Central memory CD8-positive, alpha-beta T cell (primary cell): Measurements from ENCODE around the gene PLEKHG2.

ENCODE experiments used
- ATAC-seq: fragments of 150-1000 bp; cut with Tn5 transposase; replicated peaks from 2 replicates; pipeline ENCODE4 v1.10.0; 2022; ENCODE audit warnings: mild to moderate bottlenecking, moderate FRiP score, moderate number of reproducible peaks; ENCODE audit not compliant: poor library complexity, severe bottlenecking; ENCODE audit errors: extremely low read depth
- DNase-seq, 2 donors: peaks; one replicate each; pipeline ENCODE4 v3.0.0; 2021; ENCODE audit warnings: low spot score in 2 of 2
- H3K27ac Mint-ChIP-seq: one replicate; pipeline ENCODE4 v1.8.0; 2022; ENCODE audit warnings: low read depth, mild to moderate bottlenecking, moderate library complexity, mixed read lengths
- H3K27me3 Mint-ChIP-seq: one replicate; pipeline ENCODE4 v1.8.0; 2022; ENCODE audit warnings: mixed read lengths
- H3K36me3 Mint-ChIP-seq: one replicate; pipeline ENCODE4 v1.8.0; 2022; ENCODE audit warnings: mild to moderate bottlenecking, moderate library complexity, mixed read lengths; ENCODE audit not compliant: insufficient read depth
- H3K4me1 Mint-ChIP-seq: one replicate; pipeline ENCODE4 v1.8.0; 2022; ENCODE audit warnings: mixed read lengths
- H3K4me3 Mint-ChIP-seq: one replicate; pipeline ENCODE4 v1.8.0; 2022; ENCODE audit warnings: mild to moderate bottlenecking, moderate library complexity, mixed read lengths
- H3K9me3 Mint-ChIP-seq: one replicate; pipeline ENCODE4 v1.8.0; 2022; ENCODE audit warnings: mixed read lengths

The PLEKHG2 gene

DNA sequence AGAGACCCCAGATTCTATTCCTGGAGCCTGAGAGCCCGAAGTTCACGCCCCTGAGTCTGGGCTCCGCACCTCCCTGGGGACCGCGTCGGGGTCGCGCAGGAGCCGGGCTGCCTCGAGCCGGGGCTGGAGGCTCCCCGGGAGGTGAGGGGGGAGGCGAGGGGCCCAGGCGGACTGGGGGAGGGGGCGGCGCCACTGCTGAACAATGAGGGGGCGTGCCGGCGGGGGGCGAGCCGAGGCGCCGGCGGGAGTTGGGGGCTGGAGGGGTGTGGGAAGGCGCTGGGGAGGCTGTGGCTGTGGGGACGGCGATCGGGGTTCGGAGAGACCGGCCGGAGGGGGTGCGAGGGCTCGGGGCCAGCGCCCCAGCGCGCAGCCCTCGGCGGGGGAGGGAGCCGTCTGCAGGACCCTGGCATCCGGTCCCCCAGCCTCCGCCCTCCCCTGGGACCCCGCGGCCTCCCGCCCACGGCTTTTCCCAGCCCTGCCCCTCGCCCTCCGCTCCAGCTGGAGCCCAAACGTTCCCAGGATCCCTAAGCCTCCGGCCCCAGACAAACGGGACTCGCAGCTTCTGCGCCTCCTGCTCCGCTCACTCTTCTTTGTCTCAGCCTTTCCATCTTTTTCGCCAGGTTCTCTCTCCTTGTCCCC is 922 bp downstream of the PLEKHG2 start:
- DNase-seq, result no peak
- H3K4me1 Mint-ChIP-seq, result peaks cover 51% of the 10 kb centered on the region
- peaks cover 60% of the 10 kb centered on the region for H3K36me3 Mint-ChIP-seq

DNA sequence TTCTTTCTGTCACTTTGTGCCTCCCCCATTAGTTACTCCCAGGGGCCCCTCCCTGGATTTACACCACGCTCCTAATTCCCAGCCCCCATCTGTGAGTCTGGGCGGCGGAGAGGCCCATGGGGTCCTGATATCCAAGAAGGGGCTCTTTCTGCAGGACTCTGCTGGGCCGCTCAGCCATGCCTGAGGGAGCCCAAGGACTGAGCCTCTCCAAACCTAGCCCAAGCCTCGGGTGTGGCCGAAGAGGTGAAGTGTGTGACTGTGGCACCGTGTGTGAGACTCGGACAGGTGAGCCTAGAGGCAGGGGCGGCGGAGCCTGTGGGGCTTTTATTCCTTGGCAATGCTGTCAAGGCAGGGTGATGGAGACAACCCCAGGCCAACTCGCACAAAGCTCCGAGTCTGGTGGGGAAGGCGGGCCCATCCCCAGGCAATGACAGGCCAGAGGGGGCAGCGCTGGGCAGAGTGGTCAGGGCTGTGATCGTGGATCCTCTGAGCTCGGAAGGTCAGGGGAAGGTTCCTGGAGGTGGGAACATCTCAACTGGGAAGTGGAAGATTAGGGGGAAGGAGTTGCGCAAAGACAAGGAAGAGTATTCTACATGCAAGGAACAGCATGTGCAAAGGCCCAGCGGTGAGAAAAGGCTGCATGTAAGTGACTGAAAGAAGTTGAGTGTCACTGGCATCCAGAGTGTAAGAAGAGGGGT is 1.6 kb downstream of the PLEKHG2 start:
- Mint-ChIP-seq H3K27ac (peak overlapping the region; percentile 100), H3K27me3 (no peaks in the 10 kb centered on the region), H3K4me1 (peaks cover 44% of the 10 kb centered on the region), H3K9me3 (peaks cover 5% of the 10 kb centered on the region), H3K4me3 (peak overlapping the region; percentile 80), H3K36me3 (peaks cover 54% of the 10 kb centered on the region)
- ATAC-seq (no peak), DNase-seq (no peak)

More for the DNA sequence above, 922 bp downstream of the PLEKHG2 start:
- Mint-ChIP-seq H3K9me3 (peaks cover 5% of the 10 kb centered on the region), H3K4me3 (peak overlapping the region; percentile 80), H3K27me3 (no peaks in the 10 kb centered on the region), H3K27ac (peak overlapping the region; percentile 100)
- ATAC-seq, result no peak

GRCh38 chr19:39415111-39416046 is 2.9 kb downstream of the PLEKHG2 start:
- Mint-ChIP-seq H3K4me3 (peak overlapping the region; percentile 25), H3K9me3 (peaks cover 5% of the 10 kb centered on the region), H3K27ac (peak overlapping the region; percentile 90), H3K36me3 (peaks cover 47% of the 10 kb centered on the region), H3K27me3 (no peaks in the 10 kb centered on the region), H3K4me1 (peaks cover 34% of the 10 kb centered on the region)
- DNase-seq (no peak), ATAC-seq (no peak)

DNA sequence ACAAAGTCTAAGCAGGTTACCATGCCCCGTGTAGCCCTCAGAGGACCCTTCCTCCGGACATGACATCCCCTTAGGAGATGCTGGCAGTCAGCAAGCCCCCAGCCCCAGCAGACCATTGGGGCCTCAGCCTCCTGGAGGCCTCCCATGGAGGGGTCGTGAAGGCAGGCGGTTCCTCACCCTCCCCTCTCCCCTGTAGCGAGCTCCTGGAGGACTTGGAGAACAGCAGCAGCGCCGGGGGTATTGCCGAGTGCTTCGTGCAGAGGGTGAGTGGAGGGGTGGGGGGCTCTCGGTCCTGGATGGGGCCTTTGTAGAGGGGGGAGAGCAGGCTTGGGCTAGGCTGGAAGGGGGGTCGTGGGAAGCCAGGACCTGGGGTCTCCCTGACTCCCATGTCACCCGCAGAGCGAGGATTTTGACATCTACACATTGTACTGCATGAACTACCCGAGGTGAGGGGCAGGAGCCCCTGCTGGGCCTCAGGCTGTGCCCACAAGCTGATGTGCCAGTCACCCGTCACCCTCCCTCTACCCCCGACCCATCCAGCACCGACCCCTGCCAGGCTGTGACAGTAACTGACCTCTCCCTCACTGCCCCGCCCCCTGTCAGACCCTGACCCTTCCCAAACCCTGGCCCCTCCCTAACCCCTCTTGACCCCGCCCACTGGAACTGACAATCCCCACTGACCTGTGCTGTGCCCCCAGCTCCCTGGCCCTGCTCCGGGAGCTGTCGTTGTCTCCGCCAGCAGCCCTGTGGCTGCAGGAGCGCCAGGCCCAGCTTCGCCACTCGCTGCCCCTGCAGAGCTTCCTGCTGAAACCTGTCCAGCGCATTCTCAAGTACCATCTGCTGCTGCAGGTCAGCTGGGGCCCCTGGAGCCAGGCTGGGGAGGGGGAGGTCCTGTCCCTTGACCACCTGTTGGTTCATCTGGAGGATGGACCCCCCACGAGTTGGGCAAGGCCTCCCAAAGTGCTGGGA is 4.0 kb downstream of the PLEKHG2 start:
- no peak for DNase-seq
- ATAC-seq, result no peak
- peaks cover 42% of the 10 kb centered on the region for H3K36me3 Mint-ChIP-seq
- no peak overlapping the region for H3K4me3 Mint-ChIP-seq
- H3K4me1 Mint-ChIP-seq, result peaks cover 23% of the 10 kb centered on the region
- H3K9me3 Mint-ChIP-seq, result peaks cover 5% of the 10 kb centered on the region
- no peak overlapping the region for H3K27ac Mint-ChIP-seq
- no peaks in the 10 kb centered on the region for H3K27me3 Mint-ChIP-seq

DNA sequence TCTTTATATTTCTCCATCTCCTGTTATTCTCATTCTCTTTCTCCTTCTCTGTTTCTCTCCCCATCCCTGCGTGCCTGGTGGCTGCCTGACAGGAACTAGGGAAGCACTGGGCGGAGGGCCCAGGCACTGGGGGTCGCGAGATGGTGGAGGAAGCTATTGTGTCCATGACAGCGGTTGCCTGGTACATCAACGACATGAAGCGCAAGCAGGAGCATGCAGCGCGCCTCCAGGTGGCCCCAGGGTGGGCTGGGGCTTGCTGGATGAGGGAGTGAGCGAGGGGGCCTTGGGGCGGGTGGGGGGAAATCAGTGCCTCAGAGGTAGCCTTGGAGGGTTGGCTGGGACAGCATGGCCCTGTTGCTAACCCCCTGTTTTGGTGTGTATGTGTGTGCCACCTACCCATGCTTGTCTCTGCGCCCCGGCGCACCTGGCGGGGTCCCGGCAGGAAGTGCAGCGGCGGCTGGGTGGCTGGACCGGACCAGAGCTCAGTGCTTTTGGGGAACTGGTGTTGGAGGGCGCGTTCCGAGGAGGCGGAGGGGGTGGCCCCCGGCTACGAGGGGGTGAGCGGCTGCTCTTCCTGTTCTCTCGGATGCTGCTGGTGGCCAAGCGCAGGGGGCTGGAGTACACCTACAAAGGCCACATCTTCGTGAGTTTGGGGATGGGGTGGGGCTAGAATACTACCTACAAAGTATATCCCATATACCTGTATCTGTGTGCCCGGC is 5.2 kb downstream of the PLEKHG2 start:
- Mint-ChIP-seq H3K27me3 (no peaks in the 10 kb centered on the region), H3K9me3 (no peaks in the 10 kb centered on the region), H3K4me1 (peaks cover 14% of the 10 kb centered on the region), H3K27ac (no peak overlapping the region), H3K4me3 (no peak overlapping the region), H3K36me3 (peaks cover 34% of the 10 kb centered on the region)
- DNase-seq, result no peak
- no peak for ATAC-seq

DNA sequence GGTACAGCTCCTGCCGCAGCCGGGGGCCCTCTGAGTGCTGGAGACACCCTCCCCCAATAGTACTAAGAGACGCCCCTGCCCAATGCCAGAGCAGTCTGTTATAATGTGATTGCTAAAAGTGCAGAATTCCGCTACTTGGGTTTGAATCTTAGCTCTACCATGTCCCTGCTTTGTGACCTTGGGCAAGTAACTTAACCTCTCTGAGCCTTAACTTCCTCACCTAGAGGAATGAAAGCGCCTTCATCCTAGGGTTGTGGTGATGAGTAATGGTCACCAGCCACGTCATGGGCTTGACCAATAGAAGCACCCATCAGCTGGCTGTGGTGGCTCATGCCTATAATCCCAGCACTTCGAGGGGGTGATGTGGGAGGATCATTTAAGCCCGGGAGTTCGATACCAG is 6.5 kb downstream of the PLEKHG2 start:
- ATAC-seq, result no peak
- Mint-ChIP-seq H3K4me1 (peaks cover 8% of the 10 kb centered on the region), H3K9me3 (no peaks in the 10 kb centered on the region), H3K4me3 (no peak overlapping the region), H3K27me3 (no peaks in the 10 kb centered on the region), H3K36me3 (peaks cover 33% of the 10 kb centered on the region), H3K27ac (no peak overlapping the region)
- no peak for DNase-seq

GRCh38 chr19:39420769-39421168 is 8.3 kb downstream of the PLEKHG2 start:
- no peaks in the 10 kb centered on the region for H3K27me3 Mint-ChIP-seq
- no peaks in the 10 kb centered on the region for H3K9me3 Mint-ChIP-seq
- ATAC-seq, result no peak
- H3K4me3 Mint-ChIP-seq, result no peak overlapping the region
- DNase-seq, result no peak
- H3K36me3 Mint-ChIP-seq, result peaks cover 30% of the 10 kb centered on the region
- peaks cover 6% of the 10 kb centered on the region for H3K4me1 Mint-ChIP-seq
- H3K27ac Mint-ChIP-seq, result no peak overlapping the region

GRCh38 chr19:39422020-39422419 is 9.6 kb downstream of the PLEKHG2 start:
- H3K27ac Mint-ChIP-seq, result no peak overlapping the region
- peaks cover 6% of the 10 kb centered on the region for H3K4me1 Mint-ChIP-seq
- no peaks in the 10 kb centered on the region for H3K9me3 Mint-ChIP-seq
- H3K36me3 Mint-ChIP-seq, result peaks cover 29% of the 10 kb centered on the region
- ATAC-seq (no peak), DNase-seq (no peak)
- no peak overlapping the region for H3K4me3 Mint-ChIP-seq
- no peaks in the 10 kb centered on the region for H3K27me3 Mint-ChIP-seq

DNA sequence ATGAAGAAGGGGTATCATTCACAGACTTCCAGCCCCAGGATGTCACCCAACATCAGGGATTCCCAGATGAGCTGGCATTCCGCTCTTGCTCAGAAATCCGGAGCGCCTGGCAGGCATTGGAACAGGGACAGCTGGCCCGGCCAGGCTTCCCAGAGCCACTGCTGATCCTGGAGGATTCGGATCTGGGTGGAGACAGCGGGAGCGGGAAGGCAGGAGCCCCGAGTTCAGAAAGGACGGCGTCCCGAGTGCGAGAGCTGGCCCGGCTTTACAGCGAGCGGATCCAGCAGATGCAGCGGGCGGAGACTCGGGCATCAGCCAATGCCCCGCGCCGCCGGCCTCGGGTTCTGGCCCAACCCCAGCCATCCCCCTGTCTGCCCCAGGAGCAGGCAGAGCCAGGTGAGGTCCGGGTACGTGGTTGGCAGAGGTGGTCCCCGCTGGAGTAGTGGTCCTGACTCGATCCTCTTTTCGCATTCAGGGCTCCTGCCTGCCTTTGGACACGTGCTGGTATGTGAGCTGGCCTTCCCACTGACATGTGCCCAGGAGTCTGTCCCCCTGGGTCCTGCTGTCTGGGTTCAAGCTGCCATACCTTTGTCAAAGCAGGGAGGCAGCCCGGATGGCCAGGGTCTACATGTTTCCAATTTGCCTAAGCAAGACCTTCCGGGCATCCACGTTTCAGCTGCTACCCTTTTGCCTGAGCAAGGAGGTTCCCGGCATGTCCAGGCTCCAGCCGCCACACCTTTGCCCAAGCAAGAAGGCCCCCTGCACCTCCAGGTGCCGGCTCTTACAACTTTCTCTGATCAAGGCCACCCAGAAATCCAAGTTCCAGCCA is 11.0 kb downstream of the PLEKHG2 start:
- ATAC-seq (no peak), DNase-seq (no peak)
- no peak overlapping the region for H3K27ac Mint-ChIP-seq

DNA sequence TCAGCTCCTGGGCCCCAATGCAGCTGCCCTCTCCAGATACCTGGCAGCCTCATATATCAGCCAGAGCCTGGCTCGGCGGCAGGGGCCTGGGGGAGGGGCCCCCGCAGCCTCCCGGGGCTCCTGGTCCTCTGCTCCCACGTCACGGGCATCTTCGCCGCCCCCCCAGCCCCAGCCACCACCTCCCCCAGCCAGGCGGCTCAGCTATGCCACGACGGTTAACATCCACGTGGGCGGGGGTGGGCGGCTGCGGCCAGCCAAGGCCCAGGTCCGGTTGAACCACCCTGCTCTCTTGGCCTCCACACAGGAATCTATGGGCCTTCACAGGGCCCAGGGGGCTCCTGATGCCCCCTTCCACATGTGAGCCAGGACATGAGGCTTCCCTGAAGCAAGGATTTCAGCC is 12.5 kb downstream of the PLEKHG2 start:
- DNase-seq (no peak), ATAC-seq (no peak)
- Mint-ChIP-seq H3K36me3 (peaks cover 19% of the 10 kb centered on the region), H3K9me3 (no peaks in the 10 kb centered on the region), H3K27ac (no peak overlapping the region), H3K4me1 (peaks cover 6% of the 10 kb centered on the region), H3K27me3 (no peaks in the 10 kb centered on the region), H3K4me3 (no peak overlapping the region)

More for the DNA sequence above, 11.0 kb downstream of the PLEKHG2 start:
- Mint-ChIP-seq H3K4me3 (no peak overlapping the region), H3K4me1 (peaks cover 6% of the 10 kb centered on the region), H3K27me3 (no peaks in the 10 kb centered on the region), H3K9me3 (no peaks in the 10 kb centered on the region), H3K36me3 (peaks cover 26% of the 10 kb centered on the region)

DNA sequence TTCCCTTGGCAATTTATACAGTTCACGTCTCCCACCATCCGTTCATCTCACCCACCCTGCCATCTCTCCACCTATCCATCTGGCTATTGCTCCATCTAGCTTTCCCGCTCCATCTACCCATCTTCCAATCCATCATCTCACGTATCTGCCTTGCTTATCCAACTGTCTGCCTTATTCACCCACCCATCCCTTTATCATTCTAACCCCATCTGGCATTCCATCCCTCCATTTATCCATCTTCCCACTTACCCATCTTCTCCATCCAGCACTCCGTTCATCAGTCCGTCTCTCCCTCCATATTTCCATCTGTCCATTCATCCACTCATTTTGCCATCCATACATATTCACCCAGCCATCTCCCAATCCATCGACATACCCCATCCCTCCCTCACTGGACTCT is 13.3 kb downstream of the PLEKHG2 start:
- peak overlapping the region; percentile 0 for H3K27ac Mint-ChIP-seq

More for the DNA sequence above, 13.3 kb downstream of the PLEKHG2 start:
- no peak overlapping the region for H3K4me3 Mint-ChIP-seq
- DNase-seq, result no peak
- H3K9me3 Mint-ChIP-seq, result no peaks in the 10 kb centered on the region
- peaks cover 10% of the 10 kb centered on the region for H3K4me1 Mint-ChIP-seq
- no peak for ATAC-seq
- no peaks in the 10 kb centered on the region for H3K27me3 Mint-ChIP-seq
- H3K36me3 Mint-ChIP-seq, result peaks cover 19% of the 10 kb centered on the region
